NCI-H2171 treated with DMSO at 0.1 percent for 48 hours (cell line): ENCODE measurements around the gene PRKAR2B.
"Not testable (repeated sequence)": the region's sequence is repeated elsewhere in the genome, so short reads cannot be mapped to it uniquely, and the experiment has no call there.

ENCODE experiments used
- DNase-seq: peaks from one replicate; lab custom pipeline; 2025; lab: John Stamatoyannopoulos, UW

PRKAR2B gene

DNA sequence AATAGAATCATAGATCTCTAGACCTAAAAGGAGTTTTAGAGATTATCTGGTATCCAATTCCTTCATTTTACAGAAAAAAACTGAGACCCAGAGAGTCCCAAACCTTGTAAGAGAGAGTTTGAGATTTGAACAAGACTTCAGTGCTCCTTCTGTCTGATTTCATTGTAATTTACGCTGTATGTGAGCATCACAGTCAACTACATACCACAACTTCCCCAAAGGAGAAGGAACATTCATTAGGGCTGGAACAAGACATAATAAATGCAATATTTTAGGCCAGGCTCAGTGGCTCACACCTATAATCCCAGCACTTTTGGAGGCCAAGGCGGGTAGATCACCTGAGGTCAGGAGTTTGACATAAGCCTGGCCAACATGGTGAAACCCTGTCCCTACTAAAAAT, 17.3 kb upstream of the PRKAR2B start:
- DNase-seq, result no peak

GRCh38 chr7:107029061-107029763, 15.3 kb upstream of the PRKAR2B start:
- DNase-seq, result no peak

- no peak for DNase-seq
Observed at GRCh38 chr7:107029764-107030286, 14.7 kb upstream of the PRKAR2B start.

GRCh38 chr7:107032050-107032449, 12.5 kb upstream of the PRKAR2B start:
- no peak for DNase-seq

- DNase-seq, result no peak
Observed at GRCh38 chr7:107032720-107033438, 11.6 kb upstream of the PRKAR2B start.

- DNase-seq, result no peak
Observed at GRCh38 chr7:107034553-107034952, 10.0 kb upstream of the PRKAR2B start.

- no peak for DNase-seq
Observed at GRCh38 chr7:107035446-107035845, 9.1 kb upstream of the PRKAR2B start.

DNA sequence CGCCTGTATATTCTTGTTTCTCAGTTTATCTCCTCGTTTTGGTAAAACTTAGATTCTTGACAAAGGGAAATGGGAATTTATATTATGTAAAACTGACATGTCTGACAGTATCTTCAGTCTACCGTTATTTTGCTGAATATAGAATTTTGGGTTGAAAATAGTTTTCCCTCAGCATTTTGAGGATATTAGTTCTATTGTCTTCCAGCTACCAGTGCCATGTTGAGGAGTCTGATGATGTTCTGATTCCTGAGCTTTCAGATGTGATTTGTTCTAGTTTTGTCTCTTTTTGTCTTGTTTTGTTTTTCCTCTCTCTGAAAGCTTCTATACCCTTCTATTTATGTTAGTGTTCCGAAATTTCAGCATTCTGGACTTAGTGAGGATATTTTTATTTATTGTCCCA, 8.0 kb upstream of the PRKAR2B start:
- no peak for DNase-seq

DNA sequence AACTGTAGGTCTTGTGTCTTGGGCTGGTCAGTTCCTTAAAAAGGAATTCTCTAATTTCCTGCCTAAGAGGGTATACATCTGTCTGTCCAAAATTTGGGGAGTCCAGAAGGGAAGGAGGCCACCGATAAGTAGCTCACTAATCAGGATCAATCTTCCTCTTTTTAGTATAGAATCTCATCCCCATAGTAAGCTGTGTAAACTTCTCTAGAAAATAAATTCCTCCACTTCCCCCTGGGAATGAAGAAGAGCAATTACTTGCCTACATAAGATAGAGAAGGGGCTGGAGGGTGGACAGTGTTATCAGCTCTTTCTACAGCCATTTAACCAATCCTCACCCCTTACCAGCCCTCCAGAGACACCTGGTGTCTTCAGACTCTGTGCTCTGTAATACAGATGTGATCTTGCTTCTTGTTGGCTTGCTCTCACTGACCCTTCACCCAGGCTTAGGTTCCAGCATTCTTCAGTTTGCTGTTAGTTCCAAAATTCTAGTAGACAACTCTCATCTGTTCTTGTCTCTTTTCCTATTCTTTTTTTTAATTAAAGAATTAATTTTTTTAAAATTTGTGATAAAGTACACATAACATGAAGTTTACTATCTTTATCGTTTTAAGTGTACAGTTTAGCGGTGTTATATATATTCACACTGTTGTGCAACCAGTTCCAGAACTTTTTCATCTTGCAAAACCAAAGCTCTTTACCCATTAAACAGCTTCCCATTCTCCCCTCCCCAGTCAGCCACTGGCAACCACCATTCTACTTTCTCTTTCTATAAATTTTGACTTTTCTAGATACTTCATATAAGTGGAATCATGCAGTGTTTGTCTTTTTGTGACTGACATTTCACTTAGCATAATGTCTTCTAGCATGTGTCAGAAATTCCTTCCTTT, 6.5 kb upstream of the PRKAR2B start:
- DNase-seq, result no peak

- no peak for DNase-seq
Observed at GRCh38 chr7:107039199-107039900, 5.2 kb upstream of the PRKAR2B start.

DNA sequence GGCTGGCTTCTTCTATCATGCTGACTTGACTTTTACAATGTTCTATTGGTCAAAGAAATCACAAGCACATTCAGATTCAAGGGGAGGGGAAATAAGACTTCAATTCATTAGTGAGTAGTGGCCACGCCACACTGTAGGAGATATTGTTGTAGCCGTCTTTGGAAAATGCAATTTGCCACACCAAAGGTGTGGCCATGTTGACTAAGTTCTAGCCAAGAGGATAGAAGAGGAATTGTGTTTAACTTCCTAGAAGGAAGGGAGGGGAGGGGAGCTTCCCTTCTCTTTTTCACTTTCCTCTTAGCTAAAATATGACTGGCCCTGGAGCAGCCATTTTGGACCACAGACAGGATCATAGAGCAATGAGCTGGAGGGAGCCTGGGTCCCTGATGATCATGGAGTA, 3.4 kb upstream of the PRKAR2B start:
- no peak for DNase-seq

GRCh38 chr7:107041764-107042163, 2.7 kb upstream of the PRKAR2B start:
- DNase-seq, result not testable (repeated sequence)

GRCh38 chr7:107042326-107042910, 2.1 kb upstream of the PRKAR2B start:
- not testable (repeated sequence) for DNase-seq

- no peak for DNase-seq
Observed at GRCh38 chr7:107043491-107043890, 1.0 kb upstream of the PRKAR2B start.

DNA sequence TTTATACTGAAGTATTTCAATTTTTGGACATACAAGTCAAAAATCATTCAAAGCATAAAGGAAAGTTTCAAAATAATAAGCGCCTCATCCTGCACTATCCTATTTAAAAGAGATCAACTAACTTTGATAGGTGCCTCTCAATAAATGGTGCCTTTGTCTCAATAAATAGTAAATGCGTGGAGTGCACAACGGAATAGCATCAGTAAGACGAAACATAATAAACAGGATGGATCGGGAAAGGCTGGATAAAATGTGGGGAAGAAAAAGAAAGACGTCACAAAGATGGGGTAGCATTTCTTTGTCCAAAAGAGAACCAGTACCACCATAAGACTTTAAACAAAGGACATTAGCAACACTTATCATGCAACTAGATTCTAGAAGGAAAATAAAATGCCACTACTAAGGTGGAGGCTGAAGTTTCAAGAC, 571 bp upstream of the PRKAR2B start:
- peak; percentile 52 for DNase-seq

DNA sequence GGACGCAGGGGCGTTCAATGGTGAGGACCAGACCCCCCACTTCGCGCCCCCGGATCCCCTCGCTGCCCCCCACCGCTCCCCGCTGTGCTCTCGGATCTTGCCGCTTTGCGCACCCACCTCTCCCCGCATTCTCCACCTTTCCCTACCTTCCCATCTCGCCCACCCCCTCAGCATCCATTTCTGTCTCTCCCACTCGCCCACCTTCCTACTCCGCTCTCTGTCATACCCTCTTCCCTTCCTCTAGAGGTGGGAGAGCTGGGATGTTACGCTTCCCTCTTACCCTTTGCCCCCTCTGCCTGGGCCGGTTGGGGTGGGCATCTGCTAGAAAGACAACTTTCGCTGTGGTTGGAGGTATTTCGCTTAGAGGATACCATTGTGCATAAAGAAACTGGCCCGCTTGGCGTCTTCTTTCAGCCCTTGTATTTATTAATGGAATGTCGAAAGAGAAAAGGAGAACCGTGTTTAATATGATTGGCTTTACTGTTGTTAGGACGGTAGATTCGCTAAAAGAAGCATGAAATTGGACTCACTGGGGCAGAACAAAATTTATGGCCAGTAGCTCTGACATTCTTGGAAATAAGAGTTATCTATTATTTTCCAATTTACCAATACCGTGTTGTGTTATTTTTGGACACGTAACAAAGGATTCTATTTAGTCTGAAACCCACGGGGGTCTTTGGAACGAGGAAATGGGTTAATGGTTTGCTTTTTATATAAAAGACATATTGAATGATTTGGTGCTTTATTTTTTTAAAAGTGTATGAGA, 873 bp downstream of the PRKAR2B start:
- DNase-seq, result peak; percentile 42

DNA sequence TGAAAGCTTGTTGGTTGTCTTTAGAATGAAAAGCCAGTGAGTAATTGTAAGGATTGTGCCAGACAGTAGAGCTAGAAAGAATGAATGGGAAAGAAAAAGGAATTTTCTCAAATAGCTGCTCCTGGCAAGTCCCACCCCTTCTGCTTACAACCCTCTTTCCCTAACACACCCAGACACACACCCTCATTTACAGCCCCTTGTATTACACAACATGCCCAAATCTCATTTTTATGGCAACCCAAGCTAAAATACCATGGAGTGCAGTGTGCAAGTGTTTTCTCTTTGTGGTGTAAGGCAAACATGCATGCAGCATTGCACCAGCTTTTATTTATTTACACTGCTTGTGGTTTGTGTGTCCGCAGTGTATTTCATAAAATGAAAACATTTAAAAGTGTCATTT, 1.5 kb downstream of the PRKAR2B start:
- DNase-seq, result no peak

DNA sequence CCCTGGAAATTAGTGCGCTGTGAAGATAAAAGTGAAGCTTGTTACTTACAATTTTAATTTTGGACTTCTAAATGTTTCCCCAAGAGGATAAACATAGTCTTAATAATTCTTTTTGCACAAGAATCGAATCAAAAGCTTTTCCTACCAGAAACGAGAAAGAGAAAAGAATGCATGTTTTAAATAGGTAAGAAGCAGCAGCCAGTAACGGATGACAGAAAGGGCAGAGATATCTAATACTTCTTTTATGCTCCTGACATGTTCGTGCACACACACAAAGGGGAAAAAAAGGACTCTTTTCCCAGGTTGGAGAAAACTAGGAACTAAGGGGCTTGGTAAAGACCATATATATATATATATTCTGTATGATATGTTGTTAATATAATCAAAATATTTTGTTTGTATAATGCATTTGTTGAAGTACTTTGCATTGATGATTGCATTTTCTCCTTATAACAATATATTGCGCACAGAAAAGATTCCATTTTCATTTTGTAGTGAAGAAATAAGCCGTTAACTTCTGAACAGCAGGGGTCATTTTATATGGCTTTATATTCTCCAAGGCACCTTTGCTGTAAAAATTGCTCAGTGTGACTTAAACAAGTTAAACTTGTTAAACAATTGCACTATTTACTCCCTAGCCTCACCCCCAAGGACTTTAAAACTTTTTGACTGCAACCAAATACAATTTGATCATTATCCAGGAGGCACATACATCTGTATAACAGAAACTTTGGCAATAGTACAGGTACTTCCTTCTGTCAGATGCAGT, 2.2 kb downstream of the PRKAR2B start:
- DNase-seq, result no peak

DNA sequence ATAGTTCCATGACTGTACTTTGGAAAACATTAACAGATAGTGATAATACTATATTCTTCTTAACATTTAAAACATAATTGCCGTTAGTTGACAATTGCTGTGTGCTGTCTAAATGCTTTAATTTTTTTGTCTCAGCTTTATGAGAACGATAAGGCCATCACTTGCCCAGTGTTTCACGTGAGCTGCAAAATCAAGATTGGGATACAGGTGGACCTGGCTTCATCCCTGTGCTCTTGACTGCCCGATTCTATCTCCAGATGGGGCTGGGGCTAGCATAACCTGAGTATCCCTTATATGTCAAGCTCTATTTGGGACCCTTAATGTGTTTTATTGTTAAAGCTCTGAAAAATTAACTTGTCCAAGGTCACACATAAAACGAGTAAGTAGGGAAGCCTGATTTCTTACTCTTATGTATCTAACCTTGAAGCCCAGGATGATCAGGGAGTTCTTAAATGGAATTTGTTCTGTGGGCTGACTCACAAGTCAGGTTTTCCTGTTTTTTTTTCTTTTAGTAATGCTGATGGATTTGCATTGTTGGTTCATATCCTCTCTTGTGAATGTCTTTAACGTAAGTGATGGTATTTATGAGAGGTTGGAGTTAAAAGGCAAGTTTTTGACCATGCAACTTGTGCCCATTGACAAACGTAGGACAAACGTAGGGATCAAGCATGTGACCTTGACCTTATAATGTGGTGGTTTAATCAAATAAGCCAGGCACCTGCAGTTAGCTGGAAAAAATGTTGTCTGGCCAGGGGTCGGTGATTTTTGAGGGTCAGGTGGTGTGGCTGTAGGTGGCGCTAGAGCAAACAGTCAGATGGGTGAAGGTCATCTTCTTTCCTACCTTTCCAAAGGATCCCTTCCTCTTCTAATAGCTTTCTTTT, 3.6 kb downstream of the PRKAR2B start:
- DNase-seq, result no peak
